Glutamatergic neuron (in vitro differentiated cells): ENCODE results near the gene SLC25A27. TPM values are rescaled to one million over a fixed set of nuclear protein-coding genes. Genes with fewer than 3 reads are reported as not detected.

Experiments
- DNase-seq: peaks from one replicate; pipeline ENCODE4 v3.0.0; 2022
- H3K27ac Mint-ChIP-seq: one replicate; pipeline ENCODE4 v1.8.0; 2020; ENCODE audit warnings: mild to moderate bottlenecking, mixed read lengths, inconsistent platforms; ENCODE audit not compliant: unreplicated experiment
- H3K27me3 Mint-ChIP-seq: one replicate; pipeline ENCODE4 v1.8.0; 2020; ENCODE audit warnings: mild to moderate bottlenecking, moderate library complexity, mixed read lengths, inconsistent platforms; ENCODE audit not compliant: unreplicated experiment
- H3K36me3 Mint-ChIP-seq: one replicate; pipeline ENCODE4 v1.8.0; 2020; ENCODE audit warnings: mild to moderate bottlenecking, mixed read lengths, inconsistent platforms; ENCODE audit not compliant: unreplicated experiment
- H3K4me1 Mint-ChIP-seq: one replicate; pipeline ENCODE4 v1.8.0; 2020; ENCODE audit warnings: mild to moderate bottlenecking, low read depth, mixed read lengths, inconsistent platforms; ENCODE audit not compliant: unreplicated experiment
- H3K4me3 Mint-ChIP-seq: one replicate; pipeline ENCODE4 v1.8.0; 2020; ENCODE audit warnings: mild to moderate bottlenecking, mixed read lengths, inconsistent platforms; ENCODE audit not compliant: unreplicated experiment
- H3K9me3 Mint-ChIP-seq: one replicate; pipeline ENCODE4 v1.8.0; 2020; ENCODE audit warnings: mild to moderate bottlenecking, moderate library complexity, mixed read lengths, inconsistent platforms; ENCODE audit not compliant: unreplicated experiment
- CTCF ChIP-seq: fragments of 200-600 bp; sonication (generic); IDR thresholded peaks from one replicate; pipeline ENCODE4 v1.5.0; 2021; ENCODE audit not compliant: partially characterized antibody, unreplicated experiment
- total RNA-seq: library from RNA; stranded (reverse); fragmentation: NEBNext Ultra II Directional; extraction: Animal tissue kit (Norgen Biotek cat#: 25700); gene quantifications from one replicate; pipeline ENCODE4 v1.2.1, GENCODE V29; 2021; ENCODE audit not compliant: unreplicated experiment

The SLC25A27 gene
- total RNA-seq, 1 donor from 2014 or later: 13.6 TPM

GRCh38 chr6:46676604-46677313 is 24.0 kb downstream of the SLC25A27 start:
- no peaks in the 10 kb centered on the region for H3K9me3 Mint-ChIP-seq
- no peak for DNase-seq
- TF ChIP-seq CTCF: no peak
- H3K36me3 Mint-ChIP-seq: no peaks in the 10 kb centered on the region
- H3K4me3 Mint-ChIP-seq: no peak overlapping the region
- no peaks in the 10 kb centered on the region for H3K4me1 Mint-ChIP-seq
- H3K27me3 Mint-ChIP-seq: no peaks in the 10 kb centered on the region
- no peak overlapping the region for H3K27ac Mint-ChIP-seq

- Mint-ChIP-seq H3K36me3 (no peaks in the 10 kb centered on the region), H3K27ac (no peak overlapping the region), H3K27me3 (no peaks in the 10 kb centered on the region), H3K4me3 (no peak overlapping the region), H3K9me3 (no peaks in the 10 kb centered on the region), H3K4me1 (no peaks in the 10 kb centered on the region)
- no peak for DNase-seq
- TF ChIP-seq CTCF: peak; percentile 39
Observed at GRCh38 chr6:46677314-46677654, 24.5 kb downstream of the SLC25A27 start.

DNA sequence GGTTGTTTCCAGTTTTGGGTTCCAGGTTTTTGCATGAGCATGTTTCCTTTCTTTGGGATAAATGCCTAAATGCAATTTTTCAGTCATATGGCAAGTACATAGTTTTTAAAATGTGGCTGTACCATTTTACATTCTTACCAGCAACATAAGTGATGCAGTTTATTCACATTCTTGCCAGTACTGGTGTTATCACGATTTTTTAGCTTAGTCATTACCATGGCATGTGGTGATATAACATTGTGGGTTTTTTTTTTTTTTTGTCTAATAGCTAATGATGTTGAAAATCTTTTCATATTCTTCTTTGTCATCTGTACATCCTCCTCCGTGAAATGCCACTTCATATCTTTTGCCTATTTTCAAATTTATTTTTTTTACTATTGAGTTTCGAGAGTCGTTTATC is 32.0 kb downstream of the SLC25A27 start:
- TF ChIP-seq CTCF: no peak
- no peak for DNase-seq
- no peaks in the 10 kb centered on the region for H3K27me3 Mint-ChIP-seq
- H3K9me3 Mint-ChIP-seq: no peaks in the 10 kb centered on the region
- H3K27ac Mint-ChIP-seq: no peak overlapping the region
- no peaks in the 10 kb centered on the region for H3K36me3 Mint-ChIP-seq
- no peak overlapping the region for H3K4me3 Mint-ChIP-seq
- H3K4me1 Mint-ChIP-seq: no peaks in the 10 kb centered on the region

GRCh38 chr6:46687619-46688097 is 34.9 kb downstream of the SLC25A27 start, which contains the start of gene TDRD6:
TDRD6 (plus strand) TSS chr6:46687885; CDS start chr6:46688129, 244 bp downstream.
- Mint-ChIP-seq H3K9me3 (no peaks in the 10 kb centered on the region), H3K36me3 (no peaks in the 10 kb centered on the region), H3K4me1 (no peaks in the 10 kb centered on the region)

More at GRCh38 chr6:46687619-46688097, 34.9 kb downstream of the SLC25A27 start, which contains the start of gene TDRD6:
- TF ChIP-seq CTCF: no peak
- Mint-ChIP-seq H3K27ac (no peak within 1 kb of the TSS), H3K27me3 (no peaks in the 10 kb centered on the region), H3K4me3 (no peak within 1 kb of the TSS)
- DNase-seq: no peak
